H1 (cell line): ENCODE data around the gene RAB3GAP2. TPM values are rescaled to one million over a fixed set of nuclear protein-coding genes. Genes with fewer than 3 reads are reported as not detected.

Experiments used
- EGR1 ChIP-seq: IDR thresholded peaks from 2 replicates; pipeline ENCODE4 v1.6.1; 2011; ENCODE audit warnings: low read depth, low read length, borderline replicate concordance
- polyA plus RNA-seq, 7 experiments: library from polyadenylated mRNA; depleted of rRNA in 3 of 7; stranded (reverse) in 5 of 7; unstranded in 2 of 7; fragments of >200 nt in 5 of 7; fragments of 200-250 nt in 2 of 7; gene quantifications; 1 replicate in 5 of 7; 2 replicates in 1 of 7; 4 replicates in 1 of 7; pipeline versions ENCODE4 v1.2.1 to v1.2.3, GENCODE V29; 2011 to 2013; ENCODE audit warnings: missing spikeins in 2 of 7, mixed read lengths in 2 of 7
- total RNA-seq: library from RNA; stranded (reverse); fragmentation: NEBNext Ultra II Directional; extraction: Animal tissue kit (Norgen Biotek cat#: 25700); gene quantifications from 2 replicates; pipeline ENCODE4 v1.2.1, GENCODE V29; 2021
- TF ChIP-seq, protein P1 (sequence below): fragments of 300-600 bp; sonication (generic); IDR thresholded peaks from 2 replicates; pipeline ENCODE4 v1.7.1; 2012; ENCODE audit warnings: low read length, moderate library complexity, mild to moderate bottlenecking, inconsistent platforms; ENCODE audit not compliant: insufficient replicate concordance

Gene RAB3GAP2
- total and polyA plus RNA-seq, 2 of the 8 experiments (the other 6 are each of a cell fraction or from before 2014, with no cell fraction given), result 19.7 to 52.7 TPM

DNA sequence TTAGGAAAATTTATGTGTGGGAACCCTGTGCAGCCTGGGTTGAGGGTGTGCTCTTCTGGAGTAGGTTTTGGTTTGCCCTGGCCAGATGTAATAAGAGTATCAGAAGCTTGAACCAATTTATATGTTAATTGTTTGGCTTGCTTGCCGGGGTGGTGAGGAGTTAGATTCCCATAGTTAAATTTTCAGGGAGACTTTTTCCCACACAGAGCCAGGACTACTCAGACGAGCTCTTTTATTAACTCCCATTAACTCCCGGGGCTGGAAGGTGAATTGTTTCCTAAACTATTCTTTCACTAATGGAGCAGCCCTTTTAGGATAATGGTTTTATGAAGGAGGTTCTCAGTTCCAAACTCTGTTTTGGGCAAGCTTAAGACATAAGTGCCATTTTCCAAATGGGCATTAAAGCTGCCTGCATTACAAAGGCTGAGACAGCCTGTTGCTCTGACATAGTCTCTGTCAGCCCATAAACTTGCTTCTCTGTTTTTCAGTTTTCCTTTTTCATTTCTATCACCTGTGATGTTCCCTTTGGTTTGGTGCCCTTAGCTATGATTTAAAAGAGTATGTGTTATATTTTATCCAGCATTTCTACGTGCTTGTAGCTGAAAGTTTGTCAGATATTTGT, 18.0 kb upstream of the RAB3GAP2 start (continued):
- TF ChIP-seq, protein P1, sequence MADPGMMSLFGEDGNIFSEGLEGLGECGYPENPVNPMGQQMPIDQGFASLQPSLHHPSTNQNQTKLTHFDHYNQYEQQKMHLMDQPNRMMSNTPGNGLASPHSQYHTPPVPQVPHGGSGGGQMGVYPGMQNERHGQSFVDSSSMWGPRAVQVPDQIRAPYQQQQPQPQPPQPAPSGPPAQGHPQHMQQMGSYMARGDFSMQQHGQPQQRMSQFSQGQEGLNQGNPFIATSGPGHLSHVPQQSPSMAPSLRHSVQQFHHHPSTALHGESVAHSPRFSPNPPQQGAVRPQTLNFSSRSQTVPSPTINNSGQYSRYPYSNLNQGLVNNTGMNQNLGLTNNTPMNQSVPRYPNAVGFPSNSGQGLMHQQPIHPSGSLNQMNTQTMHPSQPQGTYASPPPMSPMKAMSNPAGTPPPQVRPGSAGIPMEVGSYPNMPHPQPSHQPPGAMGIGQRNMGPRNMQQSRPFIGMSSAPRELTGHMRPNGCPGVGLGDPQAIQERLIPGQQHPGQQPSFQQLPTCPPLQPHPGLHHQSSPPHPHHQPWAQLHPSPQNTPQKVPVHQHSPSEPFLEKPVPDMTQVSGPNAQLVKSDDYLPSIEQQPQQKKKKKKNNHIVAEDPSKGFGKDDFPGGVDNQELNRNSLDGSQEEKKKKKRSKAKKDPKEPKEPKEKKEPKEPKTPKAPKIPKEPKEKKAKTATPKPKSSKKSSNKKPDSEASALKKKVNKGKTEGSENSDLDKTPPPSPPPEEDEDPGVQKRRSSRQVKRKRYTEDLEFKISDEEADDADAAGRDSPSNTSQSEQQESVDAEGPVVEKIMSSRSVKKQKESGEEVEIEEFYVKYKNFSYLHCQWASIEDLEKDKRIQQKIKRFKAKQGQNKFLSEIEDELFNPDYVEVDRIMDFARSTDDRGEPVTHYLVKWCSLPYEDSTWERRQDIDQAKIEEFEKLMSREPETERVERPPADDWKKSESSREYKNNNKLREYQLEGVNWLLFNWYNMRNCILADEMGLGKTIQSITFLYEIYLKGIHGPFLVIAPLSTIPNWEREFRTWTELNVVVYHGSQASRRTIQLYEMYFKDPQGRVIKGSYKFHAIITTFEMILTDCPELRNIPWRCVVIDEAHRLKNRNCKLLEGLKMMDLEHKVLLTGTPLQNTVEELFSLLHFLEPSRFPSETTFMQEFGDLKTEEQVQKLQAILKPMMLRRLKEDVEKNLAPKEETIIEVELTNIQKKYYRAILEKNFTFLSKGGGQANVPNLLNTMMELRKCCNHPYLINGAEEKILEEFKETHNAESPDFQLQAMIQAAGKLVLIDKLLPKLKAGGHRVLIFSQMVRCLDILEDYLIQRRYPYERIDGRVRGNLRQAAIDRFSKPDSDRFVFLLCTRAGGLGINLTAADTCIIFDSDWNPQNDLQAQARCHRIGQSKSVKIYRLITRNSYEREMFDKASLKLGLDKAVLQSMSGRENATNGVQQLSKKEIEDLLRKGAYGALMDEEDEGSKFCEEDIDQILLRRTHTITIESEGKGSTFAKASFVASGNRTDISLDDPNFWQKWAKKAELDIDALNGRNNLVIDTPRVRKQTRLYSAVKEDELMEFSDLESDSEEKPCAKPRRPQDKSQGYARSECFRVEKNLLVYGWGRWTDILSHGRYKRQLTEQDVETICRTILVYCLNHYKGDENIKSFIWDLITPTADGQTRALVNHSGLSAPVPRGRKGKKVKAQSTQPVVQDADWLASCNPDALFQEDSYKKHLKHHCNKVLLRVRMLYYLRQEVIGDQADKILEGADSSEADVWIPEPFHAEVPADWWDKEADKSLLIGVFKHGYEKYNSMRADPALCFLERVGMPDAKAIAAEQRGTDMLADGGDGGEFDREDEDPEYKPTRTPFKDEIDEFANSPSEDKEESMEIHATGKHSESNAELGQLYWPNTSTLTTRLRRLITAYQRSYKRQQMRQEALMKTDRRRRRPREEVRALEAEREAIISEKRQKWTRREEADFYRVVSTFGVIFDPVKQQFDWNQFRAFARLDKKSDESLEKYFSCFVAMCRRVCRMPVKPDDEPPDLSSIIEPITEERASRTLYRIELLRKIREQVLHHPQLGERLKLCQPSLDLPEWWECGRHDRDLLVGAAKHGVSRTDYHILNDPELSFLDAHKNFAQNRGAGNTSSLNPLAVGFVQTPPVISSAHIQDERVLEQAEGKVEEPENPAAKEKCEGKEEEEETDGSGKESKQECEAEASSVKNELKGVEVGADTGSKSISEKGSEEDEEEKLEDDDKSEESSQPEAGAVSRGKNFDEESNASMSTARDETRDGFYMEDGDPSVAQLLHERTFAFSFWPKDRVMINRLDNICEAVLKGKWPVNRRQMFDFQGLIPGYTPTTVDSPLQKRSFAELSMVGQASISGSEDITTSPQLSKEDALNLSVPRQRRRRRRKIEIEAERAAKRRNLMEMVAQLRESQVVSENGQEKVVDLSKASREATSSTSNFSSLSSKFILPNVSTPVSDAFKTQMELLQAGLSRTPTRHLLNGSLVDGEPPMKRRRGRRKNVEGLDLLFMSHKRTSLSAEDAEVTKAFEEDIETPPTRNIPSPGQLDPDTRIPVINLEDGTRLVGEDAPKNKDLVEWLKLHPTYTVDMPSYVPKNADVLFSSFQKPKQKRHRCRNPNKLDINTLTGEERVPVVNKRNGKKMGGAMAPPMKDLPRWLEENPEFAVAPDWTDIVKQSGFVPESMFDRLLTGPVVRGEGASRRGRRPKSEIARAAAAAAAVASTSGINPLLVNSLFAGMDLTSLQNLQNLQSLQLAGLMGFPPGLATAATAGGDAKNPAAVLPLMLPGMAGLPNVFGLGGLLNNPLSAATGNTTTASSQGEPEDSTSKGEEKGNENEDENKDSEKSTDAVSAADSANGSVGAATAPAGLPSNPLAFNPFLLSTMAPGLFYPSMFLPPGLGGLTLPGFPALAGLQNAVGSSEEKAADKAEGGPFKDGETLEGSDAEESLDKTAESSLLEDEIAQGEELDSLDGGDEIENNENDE, result peak; percentile 26
- no peak for TF ChIP-seq EGR1
